ENCODE results near the gene ZNF91.

DNA sequence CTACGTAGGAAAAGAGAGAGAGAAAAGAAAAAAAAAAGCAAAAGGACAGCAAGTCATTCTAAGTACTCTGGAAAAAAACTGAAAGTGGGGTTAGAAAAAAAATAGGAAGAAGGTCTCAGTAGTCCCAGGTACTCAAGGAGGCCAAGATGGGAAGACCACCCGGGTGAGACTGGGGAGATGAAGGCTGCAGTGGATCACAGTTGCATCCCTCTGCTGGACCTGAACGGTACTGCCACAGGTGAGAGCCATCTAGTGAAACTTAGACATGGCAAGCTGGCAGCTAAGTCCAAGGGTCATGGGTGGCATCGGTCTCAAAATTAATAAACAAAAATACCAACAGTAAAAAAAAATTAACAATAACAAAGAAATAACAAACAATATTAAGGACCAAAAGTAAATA is 41.0 kb upstream of the ZNF91 start:
- TF ChIP-seq, protein P1, sequence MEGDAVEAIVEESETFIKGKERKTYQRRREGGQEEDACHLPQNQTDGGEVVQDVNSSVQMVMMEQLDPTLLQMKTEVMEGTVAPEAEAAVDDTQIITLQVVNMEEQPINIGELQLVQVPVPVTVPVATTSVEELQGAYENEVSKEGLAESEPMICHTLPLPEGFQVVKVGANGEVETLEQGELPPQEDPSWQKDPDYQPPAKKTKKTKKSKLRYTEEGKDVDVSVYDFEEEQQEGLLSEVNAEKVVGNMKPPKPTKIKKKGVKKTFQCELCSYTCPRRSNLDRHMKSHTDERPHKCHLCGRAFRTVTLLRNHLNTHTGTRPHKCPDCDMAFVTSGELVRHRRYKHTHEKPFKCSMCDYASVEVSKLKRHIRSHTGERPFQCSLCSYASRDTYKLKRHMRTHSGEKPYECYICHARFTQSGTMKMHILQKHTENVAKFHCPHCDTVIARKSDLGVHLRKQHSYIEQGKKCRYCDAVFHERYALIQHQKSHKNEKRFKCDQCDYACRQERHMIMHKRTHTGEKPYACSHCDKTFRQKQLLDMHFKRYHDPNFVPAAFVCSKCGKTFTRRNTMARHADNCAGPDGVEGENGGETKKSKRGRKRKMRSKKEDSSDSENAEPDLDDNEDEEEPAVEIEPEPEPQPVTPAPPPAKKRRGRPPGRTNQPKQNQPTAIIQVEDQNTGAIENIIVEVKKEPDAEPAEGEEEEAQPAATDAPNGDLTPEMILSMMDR (IDR thresholded peaks at IDR 0.05): peak in 3 of 6 experiments; percentile 17 to 33 (median 21)
- TF ChIP-seq POLR2A (IDR thresholded peaks at IDR 0.05): no peak
